Brain microvascular endothelial cell (primary cell): ENCODE measurements around the gene HTRA2.
"Not testable (repeated sequence)": the region's sequence is repeated elsewhere in the genome, so short reads cannot be mapped to it uniquely, and the experiment has no call there.

ENCODE experiments used
- DNase-seq: peaks from one replicate; pipeline ENCODE4 v3.0.0-alpha.2; 2020
- H3K27ac ChIP-seq: fragments of 250-450 bp; sonication (Bioruptor Pico); 2 replicates; pipeline ENCODE4 v1.5.1; 2020; ENCODE audit warnings: mild to moderate bottlenecking, moderate library complexity
- H3K27me3 ChIP-seq: fragments of 250-450 bp; sonication (Bioruptor Pico); replicated peaks from 2 replicates; pipeline ENCODE4 v1.5.1; 2020; ENCODE audit warnings: mild to moderate bottlenecking
- H3K36me3 ChIP-seq: fragments of 250-450 bp; sonication (Bioruptor Pico); replicated peaks from 2 replicates; pipeline ENCODE4 v1.5.1; 2020; ENCODE audit warnings: mild to moderate bottlenecking
- H3K4me3 ChIP-seq: 2 replicates; pipeline ENCODE4 v1.5.1; 2011; ENCODE audit warnings: low read depth, mild to moderate bottlenecking, control low read depth, low read length, moderate library complexity
- in situ Hi-C: cut with HindIII; loops from 2 replicates; pipeline ENCODE4 v1.10.0; 2017; ENCODE audit warnings: low sequenced_read_pairs, low pct_ligation_motif_present
- TF ChIP-seq, protein P1 (sequence below): IDR thresholded peaks from 2 replicates; pipeline ENCODE4 v1.5.1; 2011; ENCODE audit warnings: low read depth, mild to moderate bottlenecking, moderate library complexity, low read length, control low read depth, inconsistent platforms; ENCODE audit errors: missing control alignments

HTRA2 gene

DNA sequence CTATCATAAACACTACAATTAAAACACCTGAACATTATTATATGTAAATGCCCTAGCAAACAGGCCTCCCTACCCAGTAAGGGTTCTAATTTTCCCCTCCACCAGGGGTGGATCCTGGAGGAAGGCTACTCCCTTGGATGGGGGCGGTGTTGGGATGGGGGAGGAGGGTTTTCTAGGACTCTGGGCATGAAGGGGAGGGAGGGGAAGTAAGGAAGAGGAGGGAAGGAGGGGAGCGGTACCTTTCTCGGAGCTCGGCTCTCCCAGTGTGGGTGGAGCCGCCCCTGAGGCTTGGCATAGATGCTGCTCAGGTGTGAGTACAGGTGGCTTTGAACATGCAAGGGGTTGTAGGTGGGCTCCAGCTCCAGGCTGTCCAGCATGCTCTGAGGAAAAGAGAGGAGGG lies 30.2 kb downstream of the HTRA2 start:
- in situ Hi-C loops = no loop called here

DNA sequence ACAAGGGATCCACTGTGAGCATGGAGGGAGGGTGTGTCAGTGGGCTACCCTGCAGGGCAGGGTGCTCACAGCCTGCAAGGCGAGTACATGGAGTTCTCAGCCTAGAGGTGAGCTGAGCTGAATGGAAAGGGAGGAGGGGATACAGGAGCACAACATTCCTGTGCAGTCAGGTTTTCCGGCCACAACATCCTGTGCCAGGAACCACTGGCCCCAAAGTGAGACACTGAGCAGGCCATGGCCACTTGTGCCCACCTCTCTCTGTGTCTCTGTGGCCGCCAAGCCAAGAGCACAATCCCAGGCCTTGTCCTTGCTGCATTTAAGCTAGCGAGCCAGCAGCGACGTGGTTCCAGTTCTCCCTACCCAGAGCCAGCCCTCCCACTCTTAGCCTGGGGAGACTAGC lies 30.9 kb downstream of the HTRA2 start:
- no peak overlapping the region for H3K27ac ChIP-seq
- no peak overlapping the region for H3K4me3 ChIP-seq
- H3K36me3 ChIP-seq = peaks cover 6% of the 10 kb centered on the region
- DNase-seq = no peak
- TF ChIP-seq, protein P1, sequence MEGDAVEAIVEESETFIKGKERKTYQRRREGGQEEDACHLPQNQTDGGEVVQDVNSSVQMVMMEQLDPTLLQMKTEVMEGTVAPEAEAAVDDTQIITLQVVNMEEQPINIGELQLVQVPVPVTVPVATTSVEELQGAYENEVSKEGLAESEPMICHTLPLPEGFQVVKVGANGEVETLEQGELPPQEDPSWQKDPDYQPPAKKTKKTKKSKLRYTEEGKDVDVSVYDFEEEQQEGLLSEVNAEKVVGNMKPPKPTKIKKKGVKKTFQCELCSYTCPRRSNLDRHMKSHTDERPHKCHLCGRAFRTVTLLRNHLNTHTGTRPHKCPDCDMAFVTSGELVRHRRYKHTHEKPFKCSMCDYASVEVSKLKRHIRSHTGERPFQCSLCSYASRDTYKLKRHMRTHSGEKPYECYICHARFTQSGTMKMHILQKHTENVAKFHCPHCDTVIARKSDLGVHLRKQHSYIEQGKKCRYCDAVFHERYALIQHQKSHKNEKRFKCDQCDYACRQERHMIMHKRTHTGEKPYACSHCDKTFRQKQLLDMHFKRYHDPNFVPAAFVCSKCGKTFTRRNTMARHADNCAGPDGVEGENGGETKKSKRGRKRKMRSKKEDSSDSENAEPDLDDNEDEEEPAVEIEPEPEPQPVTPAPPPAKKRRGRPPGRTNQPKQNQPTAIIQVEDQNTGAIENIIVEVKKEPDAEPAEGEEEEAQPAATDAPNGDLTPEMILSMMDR = no peak
- no peaks in the 10 kb centered on the region for H3K27me3 ChIP-seq
- in situ Hi-C loops = no loop called here

More for the DNA sequence above, 30.2 kb downstream of the HTRA2 start:
- Histone ChIP-seq H3K36me3 (peaks cover 6% of the 10 kb centered on the region), H3K27ac (no peak overlapping the region), H3K27me3 (no peaks in the 10 kb centered on the region), H3K4me3 (no peak overlapping the region)
- DNase-seq = no peak
- TF ChIP-seq, protein P1 = no peak

DNA sequence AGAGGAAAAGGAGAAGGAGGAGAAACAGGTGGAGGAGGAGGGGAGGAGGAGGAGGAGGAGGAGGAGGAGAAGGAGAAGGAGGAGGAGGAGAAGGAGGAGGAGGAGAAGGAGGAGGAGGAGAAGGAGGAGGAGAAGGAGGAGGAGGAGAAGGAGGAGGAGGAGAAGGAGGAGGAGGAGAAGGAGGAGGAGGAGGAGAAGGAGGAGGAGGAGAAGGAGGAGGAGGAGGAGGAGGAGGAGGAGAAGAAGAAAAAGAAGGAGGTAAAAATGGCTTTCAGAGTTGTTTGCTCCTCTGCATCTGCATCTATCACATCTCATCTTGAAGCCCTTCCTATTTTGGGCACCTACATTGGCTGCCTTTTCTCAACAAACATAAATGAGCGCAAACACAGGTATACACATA lies 31.3 kb downstream of the HTRA2 start:
- DNase-seq, H3K4me3 ChIP-seq, H3K27me3 ChIP-seq, H3K27ac ChIP-seq, in situ Hi-C loops, H3K36me3 ChIP-seq: not testable (repeated sequence)

DNA sequence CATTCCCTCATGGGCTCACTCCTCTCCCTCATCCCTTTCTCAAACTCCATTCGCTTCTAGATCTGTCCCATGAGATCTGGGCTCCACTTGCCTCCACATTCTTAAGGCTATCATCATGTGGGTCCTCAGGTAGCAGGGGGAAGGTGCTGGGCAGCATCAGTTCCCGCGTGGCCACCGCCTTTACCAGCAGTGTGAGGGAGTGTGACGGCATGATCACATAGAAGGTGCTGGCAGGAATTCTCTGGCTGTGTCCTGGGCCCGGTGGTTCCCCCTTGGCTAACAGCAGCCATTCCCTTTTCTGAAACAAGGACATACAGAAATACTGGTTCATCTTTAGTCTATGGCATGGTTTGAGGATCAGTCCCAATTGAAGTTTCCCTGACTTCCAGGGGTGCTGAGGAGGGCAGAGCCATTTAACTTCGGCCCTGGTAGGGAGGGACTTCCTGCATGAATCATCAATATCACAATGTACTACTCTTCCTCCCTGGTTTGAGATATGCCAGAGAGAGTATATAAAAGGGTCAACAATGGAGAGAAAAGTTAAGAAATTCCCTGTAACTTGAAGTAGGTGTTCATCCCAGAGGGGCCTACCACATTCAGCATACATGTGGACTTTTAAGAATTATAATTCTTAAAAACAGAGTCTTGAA lies 32.5 kb downstream of the HTRA2 start:
- no peaks in the 10 kb centered on the region for H3K36me3 ChIP-seq
- no peak for DNase-seq
- H3K4me3 ChIP-seq = no peak overlapping the region
- H3K27me3 ChIP-seq = no peaks in the 10 kb centered on the region
- H3K27ac ChIP-seq = no peak overlapping the region
- TF ChIP-seq, protein P1 = no peak
- in situ Hi-C loops = no loop called here

DNA sequence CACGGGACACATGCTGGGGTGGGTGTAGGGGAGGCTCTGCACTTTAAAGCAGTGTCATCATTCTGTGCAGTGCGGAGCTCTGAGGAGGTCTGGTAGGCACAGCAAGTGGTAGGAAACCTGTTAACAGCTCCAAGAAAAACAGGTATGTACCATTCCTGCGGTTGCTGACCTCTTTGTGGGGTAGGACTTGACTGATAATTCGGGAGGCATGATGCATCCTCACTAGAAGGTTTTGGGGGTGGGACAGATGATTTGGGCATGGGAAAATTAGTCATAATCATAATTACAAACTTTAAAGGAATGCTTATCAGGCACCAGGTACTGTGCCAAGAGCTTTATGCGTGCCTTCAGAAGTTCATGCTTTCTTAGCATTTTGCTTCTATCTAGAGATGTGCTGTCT lies 34.5 kb downstream of the HTRA2 start:
- no peaks in the 10 kb centered on the region for H3K27me3 ChIP-seq
- H3K4me3 ChIP-seq = no peak overlapping the region
- TF ChIP-seq, protein P1 = no peak
- DNase-seq = no peak
- H3K36me3 ChIP-seq = no peaks in the 10 kb centered on the region
- in situ Hi-C loops = no loop called here
- no peak overlapping the region for H3K27ac ChIP-seq

DNA sequence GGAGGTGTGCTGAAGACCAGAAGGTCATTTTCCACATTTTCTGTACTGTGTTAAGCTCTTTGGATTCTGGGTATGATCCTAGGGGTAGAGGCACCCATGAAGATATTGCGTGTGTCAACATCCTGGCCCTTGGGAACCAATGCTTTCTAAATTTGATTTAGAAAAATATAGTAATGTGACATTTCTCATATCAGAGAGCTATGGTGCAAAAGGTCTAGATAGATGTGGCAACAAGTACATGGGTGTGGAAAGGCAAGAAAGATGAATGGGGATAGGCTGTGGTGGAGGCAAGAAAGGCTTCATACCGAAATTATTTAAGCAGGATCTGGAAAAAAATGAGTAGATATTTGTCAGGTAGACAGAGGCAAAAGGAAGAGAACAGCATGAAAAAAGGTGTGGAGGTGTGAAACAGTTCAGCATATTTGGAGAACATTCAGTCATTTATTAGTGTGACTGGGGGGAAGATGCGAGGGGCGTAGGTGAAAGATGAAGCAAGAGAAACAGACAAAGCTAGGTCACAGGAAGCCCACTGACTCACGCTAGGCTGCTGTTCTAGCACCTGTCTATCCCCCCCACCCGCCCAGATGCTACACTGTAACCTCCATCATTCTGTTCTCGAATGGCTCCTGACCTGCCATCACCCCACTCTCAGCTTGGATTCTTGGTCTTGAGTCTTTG lies 36.5 kb downstream of the HTRA2 start:
- no peaks in the 10 kb centered on the region for H3K36me3 ChIP-seq
- TF ChIP-seq, protein P1 = no peak
- no peaks in the 10 kb centered on the region for H3K27me3 ChIP-seq
- H3K27ac ChIP-seq = peak overlapping the region; percentile 77
- DNase-seq = no peak
- H3K4me3 ChIP-seq = no peak overlapping the region
- in situ Hi-C loops = no loop called here
